ENCODE measurements around the gene ACLY. TPM values are rescaled to one million over a fixed set of nuclear protein-coding genes. Genes with fewer than 3 reads are reported as not detected.
"Not testable (repeated sequence)": the region's sequence is repeated elsewhere in the genome, so short reads cannot be mapped to it uniquely, and the experiment has no call there.

The ACLY gene
- total RNA-seq, 1 donor = 159 TPM

DNA sequence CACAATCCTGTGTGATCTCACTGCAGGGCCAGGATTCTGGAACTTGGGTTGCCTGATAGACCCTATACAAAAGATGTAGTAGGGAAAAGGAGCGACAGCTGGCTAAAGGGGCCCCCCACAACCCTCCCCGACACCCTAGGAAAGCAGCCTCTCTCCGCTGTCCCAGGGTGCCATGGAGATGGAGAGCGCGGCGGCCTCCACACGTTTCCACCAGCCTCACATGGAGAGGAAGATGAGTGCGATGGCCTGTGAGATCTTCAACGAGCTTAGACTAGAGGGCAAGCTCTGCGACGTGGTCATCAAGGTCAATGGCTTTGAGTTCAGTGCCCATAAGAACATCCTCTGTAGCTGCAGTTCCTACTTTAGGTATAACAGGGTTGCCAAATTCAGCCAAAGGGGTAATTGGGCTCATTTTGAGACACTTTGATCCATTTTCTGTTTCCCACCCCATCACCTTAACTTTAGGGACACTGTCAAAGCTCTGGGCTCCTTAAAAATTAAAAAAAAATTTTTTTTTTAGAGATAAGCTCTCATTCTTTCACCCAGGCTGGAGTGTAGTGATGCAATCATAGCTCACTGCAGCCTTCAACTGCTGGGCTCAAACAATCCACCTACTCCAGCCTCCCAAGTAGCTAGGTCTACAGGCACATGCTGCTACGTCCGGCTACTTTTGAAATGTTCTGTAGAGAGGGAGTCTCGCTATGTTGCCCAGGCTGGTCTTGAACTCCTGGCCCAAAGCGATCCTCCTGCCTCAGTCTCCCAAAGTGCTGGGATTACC lies 80.8 kb downstream of the ACLY start, which contains the start of gene KLHL10:
KLHL10 (plus strand) TSS at position 65 of the 778 bp plus-strand sequence; CDS start at position 173, 108 bp downstream.
- TF ChIP-seq, protein P1, sequence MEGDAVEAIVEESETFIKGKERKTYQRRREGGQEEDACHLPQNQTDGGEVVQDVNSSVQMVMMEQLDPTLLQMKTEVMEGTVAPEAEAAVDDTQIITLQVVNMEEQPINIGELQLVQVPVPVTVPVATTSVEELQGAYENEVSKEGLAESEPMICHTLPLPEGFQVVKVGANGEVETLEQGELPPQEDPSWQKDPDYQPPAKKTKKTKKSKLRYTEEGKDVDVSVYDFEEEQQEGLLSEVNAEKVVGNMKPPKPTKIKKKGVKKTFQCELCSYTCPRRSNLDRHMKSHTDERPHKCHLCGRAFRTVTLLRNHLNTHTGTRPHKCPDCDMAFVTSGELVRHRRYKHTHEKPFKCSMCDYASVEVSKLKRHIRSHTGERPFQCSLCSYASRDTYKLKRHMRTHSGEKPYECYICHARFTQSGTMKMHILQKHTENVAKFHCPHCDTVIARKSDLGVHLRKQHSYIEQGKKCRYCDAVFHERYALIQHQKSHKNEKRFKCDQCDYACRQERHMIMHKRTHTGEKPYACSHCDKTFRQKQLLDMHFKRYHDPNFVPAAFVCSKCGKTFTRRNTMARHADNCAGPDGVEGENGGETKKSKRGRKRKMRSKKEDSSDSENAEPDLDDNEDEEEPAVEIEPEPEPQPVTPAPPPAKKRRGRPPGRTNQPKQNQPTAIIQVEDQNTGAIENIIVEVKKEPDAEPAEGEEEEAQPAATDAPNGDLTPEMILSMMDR (IDR thresholded peaks at IDR 0.05; ENCODE audit: insufficient read depth, low read length) = no peak
- H3K4me3 ChIP-seq (ENCODE audit: low read depth, low read length) = no peak within 1 kb of the TSS
- DNase-seq (ENCODE audit: low read depth) = peak; percentile 17

DNA sequence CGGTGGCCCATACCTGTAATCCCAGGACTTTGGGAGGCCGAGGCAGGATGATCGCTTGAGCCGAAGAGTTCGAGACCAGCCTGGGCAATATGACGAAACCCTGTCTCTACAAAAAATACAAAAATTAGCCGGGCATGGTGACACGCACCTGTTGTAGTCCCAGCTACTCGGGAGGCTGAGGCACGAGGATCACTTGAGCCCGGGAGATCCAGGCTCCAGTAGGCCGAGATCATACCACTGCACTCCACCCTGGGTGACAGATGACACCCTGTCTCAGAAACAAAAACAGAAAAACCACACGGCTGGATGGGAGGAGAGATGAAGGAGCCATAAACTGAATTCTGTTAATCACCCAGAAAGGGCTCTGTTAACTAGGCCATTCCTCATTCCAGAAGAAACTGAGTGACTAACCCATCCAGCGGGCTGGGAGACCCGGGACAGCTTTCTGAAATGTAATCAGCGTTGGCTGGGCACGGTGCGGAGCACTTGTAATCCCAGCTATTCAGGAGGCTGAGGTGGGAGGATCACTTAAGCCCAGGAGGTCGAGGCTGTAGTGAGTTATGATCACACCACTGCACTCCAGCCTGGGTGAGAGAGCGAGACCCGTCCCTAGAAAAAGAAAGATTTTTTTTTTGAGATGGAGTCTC lies 82.1 kb downstream of the ACLY start:
- no peak for DNase-seq (ENCODE audit: low read depth)
- peak overlapping the region; percentile 81 for H3K4me3 ChIP-seq (ENCODE audit: low read depth, low read length)
- TF ChIP-seq, protein P1 (IDR thresholded peaks at IDR 0.05; ENCODE audit: insufficient read depth, low read length) = no peak

DNA sequence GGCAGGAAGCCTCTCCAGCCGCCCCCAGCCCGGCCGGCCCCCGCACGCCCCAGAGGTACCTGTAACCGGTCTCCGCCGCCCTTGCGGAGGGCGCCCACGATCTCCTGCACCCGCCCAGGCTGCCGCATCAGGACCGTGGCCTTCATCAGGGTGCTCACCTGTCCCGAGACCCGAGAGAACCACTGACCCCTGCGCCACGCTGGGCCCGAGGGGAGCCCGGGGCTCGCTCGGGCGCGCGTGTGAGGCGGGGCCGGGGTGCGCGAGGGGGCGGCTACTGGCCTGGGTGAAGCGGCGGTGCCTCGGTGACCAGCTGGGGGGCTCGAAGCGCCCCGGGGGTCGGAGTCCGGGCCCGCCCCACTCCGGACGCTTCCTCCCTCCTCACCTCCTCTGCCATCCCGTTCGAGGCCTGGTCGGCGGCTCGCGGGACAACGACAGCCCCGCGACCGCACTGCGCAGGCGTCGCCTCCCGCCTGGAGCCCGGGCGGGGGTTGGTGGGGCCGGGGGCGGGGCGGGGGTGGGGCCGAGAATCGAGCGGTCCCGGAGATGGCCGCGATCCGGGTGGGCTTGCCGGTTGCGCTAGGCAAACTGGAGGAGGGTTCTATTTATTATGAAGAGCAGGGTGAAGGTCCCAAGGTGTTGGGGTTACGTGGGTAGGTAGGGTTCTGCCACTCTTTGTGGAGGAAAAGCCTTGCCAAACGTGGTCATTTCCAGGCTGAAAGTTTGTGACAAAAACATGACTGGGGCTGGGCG lies 82.8 kb downstream of the ACLY start, which contains the start of gene NT5C3B:
NT5C3B (minus strand) TSS at position 433 of the 750 bp plus-strand sequence; CDS start at position 394, 39 bp downstream.
- TF ChIP-seq, protein P1 (IDR thresholded peaks at IDR 0.05; ENCODE audit: insufficient read depth, low read length) = no peak
- DNase-seq (ENCODE audit: low read depth) = no peak

DNA sequence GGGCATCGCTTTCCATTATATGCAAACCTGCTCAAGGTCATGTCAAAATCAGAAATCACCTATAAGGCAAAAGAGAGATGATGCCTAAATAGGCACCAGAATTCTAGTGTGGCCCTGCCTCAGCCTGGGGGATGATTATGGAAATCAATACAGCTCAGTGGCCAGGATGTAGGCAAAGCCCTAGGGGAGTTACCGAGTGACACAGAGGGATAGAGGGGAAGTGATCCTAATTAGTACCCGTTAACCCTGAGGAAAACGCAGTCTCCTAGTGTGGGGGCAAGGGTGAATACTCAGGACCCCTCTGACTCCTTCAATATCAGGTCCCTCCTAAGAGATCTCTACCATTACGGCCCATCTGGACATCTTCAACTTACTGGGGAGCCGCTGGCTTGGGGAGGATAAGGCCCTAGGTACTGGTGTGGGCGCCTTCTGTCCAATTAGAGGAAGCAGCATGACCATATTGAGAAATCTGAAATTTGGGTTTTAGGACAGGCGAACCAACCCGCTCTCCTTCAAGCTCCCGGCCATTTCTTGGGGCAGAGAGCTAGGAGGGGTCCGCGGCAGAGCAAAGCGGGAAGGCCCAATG lies 83.4 kb downstream of the ACLY start:
- H3K4me3 ChIP-seq (ENCODE audit: low read depth, low read length) = peak overlapping the region; percentile 81
- TF ChIP-seq, protein P1 (IDR thresholded peaks at IDR 0.05; ENCODE audit: insufficient read depth, low read length) = no peak
- DNase-seq (ENCODE audit: low read depth) = no peak

More for the DNA sequence above, 82.8 kb downstream of the ACLY start, which contains the start of gene NT5C3B:
- peak within 1 kb of the TSS; percentile 81 for H3K4me3 ChIP-seq (ENCODE audit: low read depth, low read length)

DNA sequence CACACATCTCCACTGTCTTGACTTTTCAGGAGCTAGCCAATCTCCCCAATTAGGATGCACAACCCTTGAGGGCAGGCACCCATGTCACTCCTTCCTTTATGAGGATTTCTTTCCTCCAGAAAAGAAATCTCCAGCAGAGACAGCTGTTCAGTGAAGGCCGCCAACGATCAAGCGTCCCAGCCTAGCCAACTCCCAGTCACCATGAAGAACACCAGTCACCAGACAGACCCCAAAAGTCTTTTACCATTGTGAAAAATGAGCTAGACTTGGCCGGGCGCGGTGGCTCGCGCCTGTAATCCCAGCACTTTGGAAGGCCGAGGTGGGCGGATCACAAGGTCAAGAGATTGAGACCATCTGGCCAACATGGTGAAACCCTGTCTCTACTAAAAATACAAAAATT lies 88.8 kb downstream of the ACLY start:
- H3K4me3 ChIP-seq (ENCODE audit: low read depth, low read length); DNase-seq (ENCODE audit: low read depth): not testable (repeated sequence)

DNA sequence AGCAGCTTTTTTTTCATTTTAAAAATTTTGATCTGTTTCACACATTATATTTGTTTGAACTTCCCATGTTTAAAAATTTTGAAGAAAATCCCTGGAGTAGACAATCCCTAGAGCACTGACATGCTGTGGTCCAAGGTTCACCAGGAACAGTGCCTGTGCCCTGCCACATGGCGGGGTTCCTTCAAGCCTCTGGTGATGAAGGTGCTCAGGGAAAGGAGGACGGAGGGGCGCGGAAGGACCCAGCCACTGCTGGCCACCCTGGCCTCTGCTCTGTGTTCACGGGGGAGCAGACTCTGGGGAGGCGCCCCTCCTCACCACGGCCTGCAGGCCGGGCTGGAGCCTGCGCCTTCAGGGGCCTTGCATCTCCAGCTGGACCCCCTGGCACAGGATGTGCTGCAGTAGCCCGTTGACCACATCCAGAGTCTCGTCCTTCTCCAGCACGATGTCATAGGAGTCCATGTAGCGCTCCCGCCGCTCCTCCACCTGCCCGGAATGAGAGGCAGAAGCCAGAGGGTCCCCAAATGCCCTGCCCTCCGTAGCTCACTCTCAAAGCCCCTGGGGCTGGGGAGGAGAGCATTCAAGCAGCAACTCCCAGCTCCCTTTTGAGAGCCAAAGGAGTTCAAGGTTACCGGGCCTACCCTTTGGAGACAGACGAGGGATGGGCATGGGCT lies 93.4 kb downstream of the ACLY start:
- H3K4me3 ChIP-seq (ENCODE audit: low read depth, low read length) = no peak overlapping the region
- DNase-seq (ENCODE audit: low read depth) = no peak
- TF ChIP-seq, protein P1 (IDR thresholded peaks at IDR 0.05; ENCODE audit: insufficient read depth, low read length) = no peak
